GM12873 (cell line): Measurements from ENCODE around the gene LTBP2.

Experiments used
- TF ChIP-seq, protein P1 (sequence below): IDR thresholded peaks from 2 replicates; pipeline ENCODE4 v1.5.1; 2012; ENCODE audit warnings: low read depth, mild to moderate bottlenecking, moderate library complexity, low read length, control low read depth; ENCODE audit not compliant: insufficient read depth; ENCODE audit errors: missing control alignments

Gene LTBP2

GRCh38 chr14:74653386-74654138 is 41.5 kb upstream of the LTBP2 start:
- TF ChIP-seq, protein P1, sequence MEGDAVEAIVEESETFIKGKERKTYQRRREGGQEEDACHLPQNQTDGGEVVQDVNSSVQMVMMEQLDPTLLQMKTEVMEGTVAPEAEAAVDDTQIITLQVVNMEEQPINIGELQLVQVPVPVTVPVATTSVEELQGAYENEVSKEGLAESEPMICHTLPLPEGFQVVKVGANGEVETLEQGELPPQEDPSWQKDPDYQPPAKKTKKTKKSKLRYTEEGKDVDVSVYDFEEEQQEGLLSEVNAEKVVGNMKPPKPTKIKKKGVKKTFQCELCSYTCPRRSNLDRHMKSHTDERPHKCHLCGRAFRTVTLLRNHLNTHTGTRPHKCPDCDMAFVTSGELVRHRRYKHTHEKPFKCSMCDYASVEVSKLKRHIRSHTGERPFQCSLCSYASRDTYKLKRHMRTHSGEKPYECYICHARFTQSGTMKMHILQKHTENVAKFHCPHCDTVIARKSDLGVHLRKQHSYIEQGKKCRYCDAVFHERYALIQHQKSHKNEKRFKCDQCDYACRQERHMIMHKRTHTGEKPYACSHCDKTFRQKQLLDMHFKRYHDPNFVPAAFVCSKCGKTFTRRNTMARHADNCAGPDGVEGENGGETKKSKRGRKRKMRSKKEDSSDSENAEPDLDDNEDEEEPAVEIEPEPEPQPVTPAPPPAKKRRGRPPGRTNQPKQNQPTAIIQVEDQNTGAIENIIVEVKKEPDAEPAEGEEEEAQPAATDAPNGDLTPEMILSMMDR: no peak

DNA sequence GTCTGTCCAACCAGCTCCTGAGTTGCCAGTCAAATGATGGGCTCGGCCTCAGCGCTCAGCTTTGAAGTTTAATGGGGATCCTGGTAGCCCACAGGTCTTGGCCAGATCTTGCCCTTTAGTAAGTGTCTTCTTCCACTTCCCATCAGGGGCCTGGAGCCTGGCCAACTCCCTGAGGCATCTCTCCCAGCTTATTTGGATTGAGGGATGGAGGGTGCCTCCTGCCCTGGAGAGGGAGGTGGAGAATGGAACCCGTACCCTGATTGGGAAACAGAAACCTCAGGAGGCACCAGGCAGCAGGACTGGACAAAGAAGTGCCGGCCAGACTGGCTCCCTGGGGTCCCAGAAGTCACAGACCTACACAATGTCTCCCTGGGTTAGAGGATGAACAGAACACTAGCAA is 40.5 kb upstream of the LTBP2 start:
- TF ChIP-seq, protein P1: no peak

GRCh38 chr14:74650927-74651686 is 39.1 kb upstream of the LTBP2 start:
- TF ChIP-seq, protein P1: no peak

- TF ChIP-seq, protein P1: no peak
These were observed 37.6 kb upstream of the LTBP2 start for GRCh38 chr14:74649673-74650072.

DNA sequence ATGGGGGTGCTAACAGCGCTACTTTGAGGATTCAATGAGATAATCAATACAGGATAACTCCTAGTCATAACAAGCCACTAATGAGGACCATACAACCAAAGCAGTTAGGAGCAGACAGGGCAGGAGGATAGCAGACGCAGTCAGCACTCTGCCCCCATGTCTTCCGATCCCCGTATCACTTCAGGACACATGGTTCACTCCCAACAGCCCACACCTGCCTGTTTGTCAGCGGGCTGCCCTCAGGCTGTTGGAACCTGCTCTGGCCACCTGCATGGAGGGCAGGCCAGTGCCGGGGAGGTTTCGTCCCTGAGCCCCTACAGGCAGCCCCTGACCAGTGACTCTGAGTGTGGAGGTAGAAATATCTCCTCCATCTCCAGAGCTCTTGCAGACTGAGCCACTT is 37.1 kb upstream of the LTBP2 start:
- TF ChIP-seq, protein P1: no peak

DNA sequence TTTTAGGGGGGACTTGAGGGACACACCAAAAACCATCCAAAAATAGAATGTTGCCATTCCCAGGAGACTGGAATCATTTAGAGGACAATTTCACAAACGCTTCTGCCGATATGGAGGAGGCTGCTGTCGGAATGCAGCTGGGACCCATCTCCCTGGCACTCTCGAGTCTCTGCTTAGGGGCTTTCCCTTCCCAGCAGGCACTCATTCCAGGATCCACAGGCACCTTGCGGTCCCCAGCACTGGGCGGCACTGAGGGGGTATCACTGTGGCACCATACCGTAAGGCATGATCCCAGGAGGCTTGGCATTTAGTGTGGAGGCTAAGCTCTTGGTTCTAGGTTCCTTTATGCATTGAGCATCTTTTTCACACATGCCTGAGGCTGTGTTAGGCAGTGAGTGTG is 36.6 kb upstream of the LTBP2 start:
- TF ChIP-seq, protein P1: no peak

DNA sequence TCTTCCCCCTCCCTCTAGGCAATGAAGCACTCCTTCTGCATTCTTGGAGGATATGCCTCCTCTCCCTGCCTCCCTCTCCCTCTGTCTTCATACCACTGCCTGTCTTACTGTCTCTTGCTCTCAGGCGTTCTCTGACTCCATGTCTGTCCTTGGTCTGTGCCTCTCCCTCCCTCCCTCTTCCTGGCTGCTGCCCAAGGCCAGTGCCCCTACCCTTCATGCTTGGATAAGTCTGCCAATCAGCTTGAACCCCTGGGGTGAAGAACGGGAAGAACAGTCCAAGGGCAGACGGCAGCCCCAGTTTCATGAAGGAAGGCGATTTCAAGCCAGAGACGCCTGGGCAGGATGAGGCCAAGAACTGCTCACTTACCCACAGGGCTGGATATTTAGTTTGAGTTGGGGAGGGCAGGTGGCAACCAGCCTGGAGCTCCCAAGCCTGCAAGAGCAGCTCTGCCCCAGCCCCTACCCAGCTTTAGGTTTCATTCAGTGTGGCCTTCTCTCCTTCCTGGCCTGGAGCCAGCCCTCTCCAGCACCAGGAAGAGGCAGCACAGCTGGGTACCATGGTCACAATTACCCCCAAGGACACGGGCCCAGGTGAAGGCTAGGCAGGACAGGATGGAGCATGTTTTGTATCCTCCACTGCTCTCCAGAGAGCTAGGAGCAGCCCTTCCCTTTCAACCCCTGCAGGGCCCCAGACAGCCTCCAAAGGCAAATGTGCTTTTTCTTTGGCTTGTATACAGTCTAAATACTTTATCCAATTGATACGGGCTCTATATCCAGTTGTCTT is 35.8 kb upstream of the LTBP2 start:
- TF ChIP-seq, protein P1: no peak
